Muscle of leg (tissue), 11 donors: Measurements from ENCODE around the gene HTR4. TPM values are rescaled to one million over a fixed set of nuclear protein-coding genes. Genes with fewer than 3 reads are reported as not detected.
"Not testable (repeated sequence)": the region's sequence is repeated elsewhere in the genome, so short reads cannot be mapped to it uniquely, and the experiment has no call there.

Experiments used
- DNase-seq: peaks from one replicate; pipeline ENCODE4 v3.0.0; 2013
- H3K27ac ChIP-seq: one replicate; pipeline ENCODE4 v1.5.1; 2013; ENCODE audit warnings: mild to moderate bottlenecking, low read length, control low read depth
- H3K27me3 ChIP-seq: one replicate; pipeline ENCODE4 v1.6.1; 2013; ENCODE audit warnings: low read length; ENCODE audit not compliant: control insufficient read depth, insufficient read depth
- H3K36me3 ChIP-seq: one replicate; pipeline ENCODE4 v1.6.1; 2013; ENCODE audit warnings: low read length; ENCODE audit not compliant: control insufficient read depth, insufficient read depth
- H3K4me1 ChIP-seq: one replicate; pipeline ENCODE4 v1.6.1; 2013; ENCODE audit warnings: low read length; ENCODE audit not compliant: control insufficient read depth, insufficient read depth
- H3K4me3 ChIP-seq: one replicate; pipeline ENCODE4 v1.5.1; 2013; ENCODE audit warnings: low read length, control low read depth
- H3K9me3 ChIP-seq: replicated peaks from 2 replicates; pipeline ENCODE4 v1.6.1; 2013; ENCODE audit warnings: low read depth, low read length; ENCODE audit not compliant: control insufficient read depth
- WGBS: methylation state at CpG from one replicate; pipeline ENCODE4 v1.1.5; 2013; ENCODE audit warnings: missing lambda C conversion rate; ENCODE audit not compliant: insufficient coverage; 5-methylcytosine and 5-hydroxymethylcytosine counted together
- polyA plus RNA-seq, 8 donors: library from polyadenylated mRNA; unstranded; fragments of 120-200 nt; gene quantifications; one replicate each; pipeline versions ENCODE4 v1.2.1 to v1.2.3, GENCODE V29; 2013; ENCODE audit warnings: inconsistent platforms in 1 of 8, low replicate concordance in 1 of 8; ENCODE audit not compliant: insufficient read length in 8 of 8, insufficient read depth in 1 of 8
- total RNA-seq: library from RNA; stranded (reverse); fragments of 120-200 nt; gene quantifications from one replicate; pipeline ENCODE4 v1.2.4, GENCODE V29; 2013

The HTR4 gene
- total and polyA plus RNA-seq, 9 donors, result 0.07 TPM; not detected in 8

- H3K4me3 ChIP-seq, H3K27ac ChIP-seq, H3K36me3 ChIP-seq, H3K27me3 ChIP-seq, H3K4me1 ChIP-seq, DNase-seq, H3K9me3 ChIP-seq: not testable (repeated sequence)
- WGBS, result 54% methylated on average over 3 of the region's 5 CpGs
These were observed 185.6 kb downstream of the HTR4 start for GRCh38 chr5:148468746-148469145.

DNA sequence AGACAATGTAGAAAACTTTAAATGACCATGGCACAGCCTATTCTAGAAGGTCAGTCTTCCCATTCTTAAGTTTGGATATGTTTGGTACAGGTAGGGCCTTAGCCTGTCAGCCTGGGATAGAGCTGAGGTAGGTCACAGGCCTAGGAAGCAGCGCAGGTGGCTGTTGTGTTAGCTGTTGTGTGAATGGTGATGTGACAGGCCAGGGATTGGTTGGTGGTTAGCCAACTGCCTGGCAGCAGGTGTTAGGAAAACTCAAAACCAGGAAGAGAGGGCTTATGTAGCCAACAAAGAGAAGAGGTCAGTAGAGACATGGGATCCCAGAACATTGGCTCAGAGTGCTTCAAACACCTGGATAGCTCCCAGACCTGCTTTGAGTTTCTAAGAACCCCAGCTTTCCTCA is 186.4 kb downstream of the HTR4 start:
- WGBS, result 87% methylated on average over 1 of the region's 1 CpG
- H3K4me3 ChIP-seq, result no peak overlapping the region
- H3K27ac ChIP-seq, result no peak overlapping the region
- no peaks in the 10 kb centered on the region for H3K27me3 ChIP-seq
- no peaks in the 10 kb centered on the region for H3K4me1 ChIP-seq
- H3K36me3 ChIP-seq, result no peaks in the 10 kb centered on the region
- no peaks in the 10 kb centered on the region for H3K9me3 ChIP-seq
- DNase-seq, result no peak

DNA sequence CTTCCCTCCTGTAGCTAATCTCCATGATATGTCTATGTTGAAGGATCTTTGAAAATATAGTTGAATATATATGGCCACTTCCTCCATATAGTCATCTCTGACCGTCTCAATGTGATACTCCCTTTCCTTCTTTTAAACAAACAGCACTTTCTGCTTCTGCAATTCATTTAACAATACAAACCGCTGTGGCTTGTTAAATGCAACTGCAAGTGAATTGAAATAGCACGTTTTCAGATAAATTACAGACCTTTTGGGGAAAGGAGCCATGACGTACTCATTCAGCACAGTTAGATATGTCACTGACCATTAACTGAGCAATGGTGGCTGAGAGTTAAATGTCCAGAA is 188.1 kb downstream of the HTR4 start:
- Histone ChIP-seq H3K4me3 (no peak overlapping the region), H3K27me3 (no peaks in the 10 kb centered on the region), H3K36me3 (no peaks in the 10 kb centered on the region), H3K4me1 (no peaks in the 10 kb centered on the region), H3K27ac (no peak overlapping the region), H3K9me3 (no peaks in the 10 kb centered on the region)
- DNase-seq, result no peak
- WGBS, result 80% methylated on average over 1 of the region's 4 CpGs

DNA sequence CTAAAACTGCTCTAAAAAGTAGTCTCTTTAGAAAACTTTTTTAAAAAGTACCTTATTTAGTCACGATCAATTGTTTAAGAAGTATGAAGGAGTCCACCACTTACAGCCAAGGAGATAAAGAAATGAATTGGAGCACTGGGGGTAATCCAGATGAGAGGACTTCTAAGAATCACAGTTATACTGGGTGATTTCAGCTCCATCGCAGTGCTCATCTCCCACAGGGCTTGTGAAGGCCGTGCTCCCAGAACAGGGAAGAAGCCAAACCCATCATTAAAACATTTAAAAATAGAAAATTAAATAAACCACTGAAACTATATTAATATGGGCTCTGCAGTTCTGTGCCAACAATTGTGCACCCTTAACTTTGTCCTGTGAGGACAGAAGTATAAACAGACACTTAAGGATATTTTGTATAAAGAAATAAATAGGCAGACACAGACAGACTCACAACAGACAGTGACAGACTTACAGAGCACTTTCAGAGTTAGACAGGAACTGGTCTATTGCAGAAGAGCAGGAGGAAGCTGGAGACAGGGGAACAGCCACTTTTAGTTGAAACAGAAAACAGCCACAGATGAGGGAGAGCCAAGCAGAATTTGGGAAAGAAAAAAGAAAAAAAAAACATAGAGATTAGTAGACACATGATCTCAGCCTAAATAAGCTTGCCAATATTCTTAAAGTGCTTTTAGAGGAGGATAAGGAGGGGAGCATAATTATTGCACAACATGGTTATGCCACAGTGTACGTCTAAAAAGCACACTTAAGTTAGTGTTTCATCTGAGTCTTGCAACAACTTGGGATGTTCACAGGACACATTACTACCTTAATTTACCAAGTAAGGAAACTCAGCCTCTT is 188.7 kb downstream of the HTR4 start:
- H3K4me1 ChIP-seq, result no peaks in the 10 kb centered on the region
- H3K27ac ChIP-seq, result no peak overlapping the region
- DNase-seq, result peak; percentile 10
- no peaks in the 10 kb centered on the region for H3K27me3 ChIP-seq
- H3K9me3 ChIP-seq, result no peaks in the 10 kb centered on the region
- no peak overlapping the region for H3K4me3 ChIP-seq
- H3K36me3 ChIP-seq, result no peaks in the 10 kb centered on the region
- WGBS, result no CpG with 5 or more reads among the region's 4 CpGs

GRCh38 chr5:148459669-148460068 is 194.7 kb downstream of the HTR4 start:
- H3K4me3 ChIP-seq, result no peak overlapping the region
- DNase-seq, result no peak
- H3K9me3 ChIP-seq, result no peaks in the 10 kb centered on the region
- H3K27me3 ChIP-seq, result no peaks in the 10 kb centered on the region
- H3K4me1 ChIP-seq, result no peaks in the 10 kb centered on the region
- H3K27ac ChIP-seq, result no peak overlapping the region
- H3K36me3 ChIP-seq, result no peaks in the 10 kb centered on the region
- no CpG with 5 or more reads among the region's 1 CpG for WGBS

GRCh38 chr5:148458036-148458888 is 196.1 kb downstream of the HTR4 start:
- Histone ChIP-seq H3K27me3 (no peaks in the 10 kb centered on the region), H3K36me3 (no peaks in the 10 kb centered on the region), H3K9me3 (no peaks in the 10 kb centered on the region), H3K27ac (no peak overlapping the region), H3K4me1 (no peaks in the 10 kb centered on the region), H3K4me3 (no peak overlapping the region)
- 77% methylated on average over 3 of the region's 3 CpGs for WGBS
- no peak for DNase-seq

DNA sequence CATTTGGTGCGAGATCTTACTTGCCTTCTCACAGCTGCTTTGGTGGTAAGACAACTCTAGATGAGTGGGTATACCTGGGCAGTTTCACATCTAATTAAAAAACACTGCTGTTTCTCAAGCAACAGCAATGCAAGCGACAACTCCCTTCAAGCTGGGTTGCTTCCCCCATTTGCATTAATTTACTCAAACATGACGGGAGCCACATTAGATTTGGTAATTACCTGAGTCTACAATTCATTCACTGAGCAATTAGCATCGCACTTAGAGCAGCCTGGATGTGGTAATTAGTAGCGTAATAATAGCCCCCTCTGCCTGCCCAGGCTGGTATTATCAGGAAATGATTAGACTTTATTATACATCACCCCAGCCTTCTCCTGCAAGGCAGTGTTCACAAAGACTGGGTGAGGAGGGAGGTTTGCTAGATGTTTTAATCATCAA is 197.1 kb downstream of the HTR4 start:
- WGBS, result no CpG with 5 or more reads among the region's 5 CpGs
- H3K36me3 ChIP-seq, result no peaks in the 10 kb centered on the region

DNA sequence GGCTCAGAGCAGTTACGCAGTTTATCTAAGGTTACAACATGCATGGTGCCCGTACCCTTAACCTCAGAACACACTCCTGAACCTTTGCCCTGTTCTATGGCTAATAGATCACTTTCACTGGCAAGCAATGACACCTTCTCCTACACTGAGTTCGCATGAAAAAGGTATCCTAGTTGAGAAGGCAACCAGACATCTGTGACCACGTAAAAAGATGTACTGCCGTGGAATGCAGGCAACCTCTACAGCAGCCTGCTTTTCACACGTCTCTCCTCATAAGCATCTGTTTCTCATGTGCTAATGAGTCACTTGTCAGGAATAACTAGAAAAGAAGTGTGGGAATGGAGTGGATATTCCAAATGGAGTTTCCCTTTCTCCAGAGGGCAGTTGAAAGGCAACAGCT is 199.1 kb downstream of the HTR4 start:
- Histone ChIP-seq H3K27me3 (no peaks in the 10 kb centered on the region), H3K4me1 (no peaks in the 10 kb centered on the region), H3K4me3 (no peak overlapping the region), H3K36me3 (no peaks in the 10 kb centered on the region), H3K9me3 (no peaks in the 10 kb centered on the region), H3K27ac (no peak overlapping the region)
- 68% methylated on average over 3 of the region's 6 CpGs for WGBS
- no peak for DNase-seq

More for the DNA sequence above, 197.1 kb downstream of the HTR4 start:
- Histone ChIP-seq H3K4me3 (no peak overlapping the region), H3K27me3 (no peaks in the 10 kb centered on the region), H3K27ac (no peak overlapping the region), H3K9me3 (no peaks in the 10 kb centered on the region), H3K4me1 (no peaks in the 10 kb centered on the region)
- DNase-seq, result no peak

- Histone ChIP-seq H3K27ac (no peak overlapping the region), H3K36me3 (no peaks in the 10 kb centered on the region), H3K4me1 (no peaks in the 10 kb centered on the region), H3K9me3 (no peaks in the 10 kb centered on the region), H3K27me3 (no peaks in the 10 kb centered on the region), H3K4me3 (no peak overlapping the region)
- WGBS, result 40% methylated on average over 1 of the region's 5 CpGs
- no peak for DNase-seq
These were observed 199.8 kb downstream of the HTR4 start for GRCh38 chr5:148454576-148454975.

- no peaks in the 10 kb centered on the region for H3K9me3 ChIP-seq
- H3K4me1 ChIP-seq, result no peaks in the 10 kb centered on the region
- no peak overlapping the region for H3K4me3 ChIP-seq
- H3K27me3 ChIP-seq, result no peaks in the 10 kb centered on the region
- DNase-seq, result peak; percentile 62
- 57% methylated on average over 5 of the region's 10 CpGs for WGBS
- no peaks in the 10 kb centered on the region for H3K36me3 ChIP-seq
- H3K27ac ChIP-seq, result no peak overlapping the region
These were observed 201.7 kb downstream of the HTR4 start for GRCh38 chr5:148452499-148453193.
